SK-N-SH (cell line): ENCODE data around the gene SLC14A1. TPM values are rescaled to one million over a fixed set of nuclear protein-coding genes. Genes with fewer than 3 reads are reported as not detected.

ENCODE experiments used
- CTCF ChIA-PET: fragments of 300-600, 350-600 bp; formaldehyde crosslinking; extraction: SDS; loops from one replicate; lab custom pipeline; 2021; lab: Yijun Ruan, JAX
- POLR2A ChIA-PET: fragments of 350-600 bp; sonication (Branson Sonifier 250); formaldehyde crosslinking; extraction: SDS; loops from one replicate; lab custom pipeline; 2020; ENCODE audit warnings: antibody characterized with exemption, inconsistent platforms; lab: Yijun Ruan, JAX
- DNase-seq: peaks from one replicate; pipeline ENCODE4 v3.0.0; 2012
- H2AFZ ChIP-seq: fragments of 200-600 bp; sonication (generic); 2 replicates; pipeline ENCODE4 v1.8.1; 2016; ENCODE audit warnings: antibody characterized with exemption, mild to moderate bottlenecking, low read depth
- H3F3A ChIP-seq: fragments of 200-600 bp; sonication (generic); replicated peaks from 2 replicates; pipeline ENCODE3; 2016; ENCODE audit warnings: antibody characterized with exemption, mild to moderate bottlenecking; ENCODE audit not compliant: insufficient read depth
- H3K27ac ChIP-seq, 2 experiments: fragments of 200-500 bp in 1 of 2; fragments of 200-600 bp in 1 of 2; sonication (Bioruptor generic) in 1 of 2; sonication (generic), shearing (Covaris generic) in 1 of 2; 2 replicates each; pipeline versions ENCODE4 v1.5.1 to v1.6.1; 2014 to 2016; ENCODE audit warnings: low read depth in 2 of 2, inconsistent platforms in 1 of 2, low read length in 1 of 2, mild to moderate bottlenecking in 1 of 2, mixed read lengths in 1 of 2
- H3K27me3 ChIP-seq: fragments of 200-600 bp; sonication (generic), shearing (Covaris generic); 2 replicates; pipeline ENCODE4 v1.6.1; 2016; ENCODE audit warnings: mixed run types; ENCODE audit not compliant: insufficient read depth
- H3K36me3 ChIP-seq, 2 experiments: fragments of 200-500 bp in 1 of 2; fragments of 200-600 bp in 1 of 2; sonication (Bioruptor generic) in 1 of 2; sonication (generic) in 1 of 2; replicated peaks in 1 of 2; 2 replicates each; pipeline versions ENCODE3 to v1.5.1; 2014 to 2016; ENCODE audit warnings: low read length in 1 of 2, mild to moderate bottlenecking in 1 of 2; ENCODE audit not compliant: insufficient read depth in 2 of 2, control insufficient read depth in 1 of 2
- H3K4me1 ChIP-seq, 2 experiments: fragments of 200-500 bp in 1 of 2; fragments of 200-600 bp in 1 of 2; sonication (Bioruptor generic) in 1 of 2; sonication (generic), shearing (Covaris generic) in 1 of 2; 2 replicates each; pipeline versions ENCODE4 v1.5.1 to v1.6.1; 2014 to 2016; ENCODE audit warnings: low read depth in 1 of 2, low read length in 1 of 2, mixed run types in 1 of 2; ENCODE audit not compliant: insufficient read depth in 2 of 2, control insufficient read depth in 1 of 2
- H3K4me2 ChIP-seq: fragments of 200-600 bp; sonication (generic), shearing (Covaris generic); 2 replicates; pipeline ENCODE4 v1.6.1; 2017; ENCODE audit warnings: mixed run types
- H3K4me3 ChIP-seq, 2 experiments: fragments of 200-500 bp in 1 of 2; fragments of 200-600 bp in 1 of 2; sonication (Bioruptor generic) in 1 of 2; sonication (generic), shearing (Covaris generic) in 1 of 2; 2 replicates each; pipeline versions ENCODE4 v1.5.1 to v1.8.1; 2014 to 2016; ENCODE audit warnings: low read depth in 2 of 2, inconsistent platforms in 1 of 2, low read length in 1 of 2, mild to moderate bottlenecking in 1 of 2, mixed read lengths in 1 of 2, moderate library complexity in 1 of 2
- H3K79me2 ChIP-seq: fragments of 200-600 bp; sonication (generic); 2 replicates; pipeline ENCODE4 v1.8.1; 2017; ENCODE audit warnings: mild to moderate bottlenecking; ENCODE audit not compliant: insufficient read depth
- H3K9ac ChIP-seq: fragments of 200-600 bp; sonication (generic); 2 replicates; pipeline ENCODE4 v1.6.1; 2017; ENCODE audit warnings: mixed run types
- H3K9me2 ChIP-seq: fragments of 200-600 bp; sonication (generic); 2 replicates; pipeline ENCODE4 v1.6.1; 2017; ENCODE audit warnings: mixed run types
- H3K9me3 ChIP-seq: fragments of 200-600 bp; sonication (generic); 2 replicates; pipeline ENCODE4 v1.6.1; 2017; ENCODE audit warnings: mixed run types, mild to moderate bottlenecking, moderate library complexity
- H4K20me1 ChIP-seq: fragments of 200-600 bp; sonication (generic); 2 replicates; pipeline ENCODE4 v1.6.1; 2017; ENCODE audit warnings: mild to moderate bottlenecking, mixed run types; ENCODE audit not compliant: insufficient read depth
- EP300 ChIP-seq, 2 experiments: IDR thresholded peaks; 2 replicates each; pipeline versions ENCODE4 v1.4.0 to v1.6.1; 2012; ENCODE audit warnings: borderline replicate concordance in 1 of 2, low read depth in 1 of 2, low read length in 1 of 2
- FOSL2 ChIP-seq: IDR thresholded peaks from 2 replicates; pipeline ENCODE4 v1.4.0; 2012; ENCODE audit warnings: low read depth, mild to moderate bottlenecking, moderate library complexity, borderline replicate concordance
- FOXJ3 ChIP-seq: sonication (generic); formaldehyde crosslinking; IDR thresholded peaks from 2 replicates; pipeline ENCODE4 v1.5.1; 2020; ENCODE audit warnings: mild to moderate bottlenecking, missing genetic modification reagents
- IRF3 ChIP-seq: fragments of 150-350 bp; IDR thresholded peaks from 2 replicates; pipeline ENCODE4 v1.6.1; 2016; ENCODE audit warnings: mild to moderate bottlenecking, low read depth, low read length
- JUND ChIP-seq: IDR thresholded peaks from 2 replicates; pipeline ENCODE4 v1.4.0; 2012
- MXI1 ChIP-seq: IDR thresholded peaks from 2 replicates; pipeline ENCODE4 v1.6.1; 2012; ENCODE audit warnings: mild to moderate bottlenecking, low read depth, low read length, improper control_type of control experiment
- PBX3 ChIP-seq: IDR thresholded peaks from 2 replicates; pipeline ENCODE4; 2012
- POLR2AphosphoS5 ChIP-seq: IDR thresholded peaks from 2 replicates; pipeline ENCODE4 v1.6.1; 2012; ENCODE audit warnings: low read depth, low read length
- RCOR1 ChIP-seq: fragments of 150-350 bp; IDR thresholded peaks from 2 replicates; pipeline ENCODE4 v1.6.1; 2017; ENCODE audit warnings: antibody characterized with exemption, low read length
- REST ChIP-seq: IDR thresholded peaks from 2 replicates; pipeline ENCODE4 v1.6.1; 2012; ENCODE audit warnings: mild to moderate bottlenecking, low read depth, low read length, moderate library complexity
- RXRA ChIP-seq: IDR thresholded peaks from 2 replicates; pipeline ENCODE4 v1.4.0; 2012; ENCODE audit warnings: low read depth, mild to moderate bottlenecking, borderline replicate concordance
- SMC3 ChIP-seq: IDR thresholded peaks from 2 replicates; pipeline ENCODE4 v1.6.1; 2012; ENCODE audit warnings: low read depth, low read length, improper control_type of control experiment
- TEAD4 ChIP-seq: IDR thresholded peaks from 2 replicates; pipeline ENCODE4 v1.4.0; 2012; ENCODE audit warnings: mild to moderate bottlenecking, borderline replicate concordance; ENCODE audit not compliant: insufficient read depth
- USF2 ChIP-seq: fragments of 150-350 bp; IDR thresholded peaks from 2 replicates; pipeline ENCODE4 v1.6.1; 2017; ENCODE audit warnings: antibody characterized with exemption, low read length, low read depth, borderline replicate concordance
- YY1 ChIP-seq: IDR thresholded peaks from 2 replicates; pipeline ENCODE4 v1.4.0; 2012; ENCODE audit warnings: low read depth, mild to moderate bottlenecking
- WGBS: methylation state at CpG from one replicate; pipeline ENCODE4 v1.1.6; 2017; ENCODE audit warnings: low lambda C conversion rate; 5-methylcytosine and 5-hydroxymethylcytosine counted together
- polyA plus RNA-seq, 3 experiments: library from polyadenylated mRNA; depleted of rRNA; stranded (reverse); fragments of >200 nt; gene quantifications; 2 replicates each; pipeline ENCODE4 v1.2.3, GENCODE V29; 2012
- TF ChIP-seq, protein P1 (sequence below): IDR thresholded peaks from 2 replicates; pipeline ENCODE4 v1.4.0; 2012; ENCODE audit warnings: low read depth
- TF ChIP-seq, protein P2 (sequence below): IDR thresholded peaks from 2 replicates; pipeline ENCODE4 v1.4.0; 2012; ENCODE audit warnings: low read depth, borderline replicate concordance

Gene SLC14A1
- polyA plus RNA-seq, 1 of the 3 experiments (the other 2 are of a cell fraction), result 2.4 TPM

DNA sequence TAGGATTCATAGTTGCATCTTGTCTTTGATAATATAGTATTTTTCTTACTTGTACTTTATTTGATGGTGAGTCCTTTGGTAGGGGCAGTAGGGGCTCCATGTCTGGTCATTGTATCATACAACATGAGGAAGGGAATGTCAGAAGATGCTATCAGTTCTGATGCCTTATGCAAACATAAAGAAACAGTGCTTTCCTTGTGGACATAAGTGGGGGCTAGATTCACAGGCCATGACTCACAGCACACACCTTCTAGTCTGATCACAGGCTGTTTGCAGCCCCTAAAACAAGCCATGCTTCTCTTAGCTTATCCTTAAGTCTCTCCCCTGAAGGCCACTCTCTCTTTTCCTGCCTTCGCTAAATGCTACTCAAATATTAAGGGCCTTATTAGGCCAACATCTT lies 10.7 kb upstream of the SLC14A1 start:
- no peaks in the 10 kb centered on the region for H4K20me1 ChIP-seq
- no peak overlapping the region for H3K9ac ChIP-seq
- no peaks in the 10 kb centered on the region for H3K36me3 ChIP-seq
- no peak overlapping the region for H3K4me2 ChIP-seq
- H3K4me1 ChIP-seq, result no peaks in the 10 kb centered on the region
- TF ChIP-seq SMC3 (no peak), JUND (no peak), USF2 (no peak), POLR2AphosphoS5 (no peak), FOSL2 (no peak), REST (no peak), RCOR1 (no peak), PBX3 (no peak), YY1 (no peak)
- TF ChIP-seq, protein P1, sequence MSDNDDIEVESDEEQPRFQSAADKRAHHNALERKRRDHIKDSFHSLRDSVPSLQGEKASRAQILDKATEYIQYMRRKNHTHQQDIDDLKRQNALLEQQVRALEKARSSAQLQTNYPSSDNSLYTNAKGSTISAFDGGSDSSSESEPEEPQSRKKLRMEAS, result no peak
- H3K27me3 ChIP-seq, result no peaks in the 10 kb centered on the region
- H2AFZ ChIP-seq, result no peak overlapping the region
- DNase-seq, result no peak
- no peaks in the 10 kb centered on the region for H3F3A ChIP-seq
- peaks cover 6% of the 10 kb centered on the region; the same call in 1 of the 2 replicates for H3K9me3 ChIP-seq
- H3K4me3 ChIP-seq, result no peak overlapping the region
- ChIA-PET POLR2A (no interaction called here), CTCF (interaction anchor here (2.0 kb wide), 1 partner anchor 9 kb away, joined by 18 read pairs; no protein-coding TSS in a partner anchor)
- no peak overlapping the region for H3K27ac ChIP-seq
- H3K79me2 ChIP-seq, result no peaks in the 10 kb centered on the region
- no peaks in the 10 kb centered on the region for H3K9me2 ChIP-seq
- 100% methylated on average over 1 of the region's 1 CpG for WGBS

DNA sequence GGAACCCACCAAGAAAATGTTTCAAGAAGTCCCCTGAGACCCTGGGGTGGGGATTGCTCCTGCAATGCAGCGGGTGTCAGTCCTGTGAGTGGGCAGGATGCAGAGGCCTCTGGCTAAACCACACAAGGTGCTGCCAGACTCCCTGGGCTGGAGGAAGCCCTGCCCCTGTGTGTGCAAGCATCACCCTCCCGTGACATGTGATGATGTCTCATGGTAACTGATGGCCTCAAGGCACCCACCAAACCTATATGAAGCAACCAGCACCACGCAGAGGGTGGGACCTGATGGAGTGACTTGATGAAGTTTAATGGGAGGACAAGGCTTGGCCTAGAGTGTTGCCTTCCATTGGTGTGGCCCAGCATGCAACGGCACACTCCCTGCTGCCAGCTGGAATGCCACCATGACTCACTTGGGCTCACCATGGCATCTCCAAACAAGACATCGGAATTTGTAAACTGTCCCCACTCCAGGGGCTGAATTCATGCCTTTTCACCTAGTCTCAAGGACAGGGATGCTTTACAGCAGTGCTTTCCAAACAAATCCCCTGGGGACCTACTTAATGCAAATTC lies 8.7 kb upstream of the SLC14A1 start:
- ChIA-PET POLR2A (no interaction called here), CTCF (interaction anchor here (2.0 kb wide), 1 partner anchor 7 kb away, joined by 18 read pairs; no protein-coding TSS in a partner anchor)
- H4K20me1 ChIP-seq, result no peaks in the 10 kb centered on the region
- no peak overlapping the region for H3K9ac ChIP-seq
- H3K36me3 ChIP-seq, result no peaks in the 10 kb centered on the region
- H3K4me2 ChIP-seq, result no peak overlapping the region
- no peaks in the 10 kb centered on the region for H3K79me2 ChIP-seq
- no peak for DNase-seq
- H3K9me2 ChIP-seq, result no peaks in the 10 kb centered on the region
- H3F3A ChIP-seq, result no peaks in the 10 kb centered on the region
- 86% methylated on average over 3 of the region's 5 CpGs for WGBS
- no peaks in the 10 kb centered on the region for H3K27me3 ChIP-seq
- no peak overlapping the region for H3K4me3 ChIP-seq
- H3K27ac ChIP-seq, result no peak overlapping the region
- H3K9me3 ChIP-seq, result no peaks in the 10 kb centered on the region
- no peaks in the 10 kb centered on the region for H3K4me1 ChIP-seq
- H2AFZ ChIP-seq, result no peak overlapping the region
- TF ChIP-seq RXRA, result no peak
- no peak for TF ChIP-seq MXI1
- no peak for TF ChIP-seq TEAD4
- TF ChIP-seq POLR2AphosphoS5, result no peak
- TF ChIP-seq FOXJ3 (CRISPR knock-in tag), result no peak
- TF ChIP-seq EP300 (IDR thresholded peaks at IDR 0.05; ENCODE audit: borderline replicate concordance in 1 of 2, low read depth in 1 of 2, low read length in 1 of 2), result no peak
- no peak for TF ChIP-seq IRF3
- TF ChIP-seq, protein P2, sequence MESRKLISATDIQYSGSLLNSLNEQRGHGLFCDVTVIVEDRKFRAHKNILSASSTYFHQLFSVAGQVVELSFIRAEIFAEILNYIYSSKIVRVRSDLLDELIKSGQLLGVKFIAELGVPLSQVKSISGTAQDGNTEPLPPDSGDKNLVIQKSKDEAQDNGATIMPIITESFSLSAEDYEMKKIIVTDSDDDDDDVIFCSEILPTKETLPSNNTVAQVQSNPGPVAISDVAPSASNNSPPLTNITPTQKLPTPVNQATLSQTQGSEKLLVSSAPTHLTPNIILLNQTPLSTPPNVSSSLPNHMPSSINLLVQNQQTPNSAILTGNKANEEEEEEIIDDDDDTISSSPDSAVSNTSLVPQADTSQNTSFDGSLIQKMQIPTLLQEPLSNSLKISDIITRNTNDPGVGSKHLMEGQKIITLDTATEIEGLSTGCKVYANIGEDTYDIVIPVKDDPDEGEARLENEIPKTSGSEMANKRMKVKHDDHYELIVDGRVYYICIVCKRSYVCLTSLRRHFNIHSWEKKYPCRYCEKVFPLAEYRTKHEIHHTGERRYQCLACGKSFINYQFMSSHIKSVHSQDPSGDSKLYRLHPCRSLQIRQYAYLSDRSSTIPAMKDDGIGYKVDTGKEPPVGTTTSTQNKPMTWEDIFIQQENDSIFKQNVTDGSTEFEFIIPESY, result no peak
